Neural cell (in vitro differentiated cells): ENCODE results near the gene HEG1. TPM values are rescaled to one million over a fixed set of nuclear protein-coding genes. Genes with fewer than 3 reads are reported as not detected.

Experiments used
- H2AFZ ChIP-seq: fragments of 200-600, 300-800 bp; sonication (generic), shearing (Covaris generic); 2 replicates; pipeline ENCODE4 v1.6.0; 2014; ENCODE audit warnings: low read depth, mild to moderate bottlenecking, antibody characterized with exemption, low read length, moderate library complexity
- H3F3A ChIP-seq: fragments of 200-600 bp; shearing (Covaris generic); 2 replicates; pipeline ENCODE4 v1.6.1; 2016; ENCODE audit warnings: mild to moderate bottlenecking, moderate library complexity, mixed read lengths, antibody characterized with exemption, low read length; ENCODE audit not compliant: insufficient read depth, poor library complexity, severe bottlenecking
- H3K27ac ChIP-seq: fragments of 200-600, 300-800 bp; sonication (generic), shearing (Covaris generic); 2 replicates; pipeline ENCODE4 v1.5.1; 2014; ENCODE audit warnings: mild to moderate bottlenecking, low read length, moderate library complexity
- H3K27me3 ChIP-seq: fragments of 300-800, 200-600 bp; sonication (generic), shearing (Covaris generic); 2 replicates; pipeline ENCODE4 v1.6.0; 2014; ENCODE audit warnings: mild to moderate bottlenecking, low read depth, low read length, moderate library complexity; ENCODE audit not compliant: insufficient read depth
- H3K36me3 ChIP-seq: fragments of 300-800, 200-600 bp; sonication (generic), shearing (Covaris generic); 2 replicates; pipeline ENCODE4 v1.5.1; 2014; ENCODE audit warnings: mild to moderate bottlenecking, antibody characterized with exemption, low read length, moderate library complexity; ENCODE audit not compliant: insufficient read depth
- H3K4me2 ChIP-seq: fragments of 300-800, 200-600 bp; sonication (generic), shearing (Covaris generic); 2 replicates; pipeline ENCODE4 v1.6.0; 2014; ENCODE audit warnings: mild to moderate bottlenecking, low read length
- H3K4me3 ChIP-seq: fragments of 300-800, 200-600 bp; sonication (generic), shearing (Covaris generic); 2 replicates; pipeline ENCODE4 v1.5.1; 2014; ENCODE audit warnings: mild to moderate bottlenecking, low read length, moderate library complexity
- H3K79me2 ChIP-seq: fragments of 200-600 bp; shearing (Covaris generic); replicated peaks from 2 replicates; pipeline ENCODE4 v1.6.0; 2014; ENCODE audit warnings: mild to moderate bottlenecking, low read length, moderate library complexity; ENCODE audit not compliant: insufficient read depth
- H3K9ac ChIP-seq: fragments of 300-800, 200-600 bp; sonication (generic), shearing (Covaris generic); 2 replicates; pipeline ENCODE4 v1.6.1; 2016; ENCODE audit warnings: mild to moderate bottlenecking, low read length, mixed read lengths
- H3K9me2 ChIP-seq: fragments of 200-600 bp; shearing (Covaris generic); 2 replicates; pipeline ENCODE4 v1.6.1; 2016; ENCODE audit warnings: mild to moderate bottlenecking, low read length, mixed read lengths; ENCODE audit not compliant: insufficient read depth
- H3K9me3 ChIP-seq: fragments of 200-600, 300-800 bp; sonication (generic), shearing (Covaris generic); 2 replicates; pipeline ENCODE4 v1.6.1; 2016; ENCODE audit warnings: mild to moderate bottlenecking, mixed run types, low read length, moderate library complexity, mixed read lengths
- H4K20me1 ChIP-seq: fragments of 200-600 bp; shearing (Covaris generic); 2 replicates; pipeline ENCODE4 v1.6.1; 2016; ENCODE audit warnings: mild to moderate bottlenecking, mixed run types; ENCODE audit not compliant: insufficient read depth
- CTCF ChIP-seq: fragments of 450-650 bp; IDR thresholded peaks from 2 replicates; pipeline ENCODE4 v1.5.1; 2014; ENCODE audit warnings: antibody characterized with exemption, mild to moderate bottlenecking, moderate library complexity; ENCODE audit not compliant: poor library complexity, severe bottlenecking
- EP300 ChIP-seq: fragments of 450-650 bp; conservative IDR thresholded peaks from 2 replicates; pipeline ENCODE4 v1.6.1; 2014; ENCODE audit warnings: antibody characterized with exemption, mild to moderate bottlenecking, moderate library complexity; ENCODE audit not compliant: poor library complexity, severe bottlenecking
- EZH2 ChIP-seq: fragments of 200-600, 300-800 bp; shearing (Covaris generic), sonication (generic); IDR thresholded peaks from 2 replicates; pipeline ENCODE4 v1.6.1; 2014; ENCODE audit warnings: antibody characterized with exemption, low read length, borderline replicate concordance, mild to moderate bottlenecking; ENCODE audit not compliant: insufficient read depth, poor library complexity, severe bottlenecking
- MXI1 ChIP-seq: fragments of 450-650 bp; conservative IDR thresholded peaks from 2 replicates; pipeline ENCODE4 v1.6.1; 2014; ENCODE audit warnings: antibody characterized with exemption, mild to moderate bottlenecking; ENCODE audit not compliant: poor library complexity, severe bottlenecking
- POLR2AphosphoS5 ChIP-seq: IDR thresholded peaks from 2 replicates; pipeline ENCODE4 v1.6.1; 2012
- RAD21 ChIP-seq: fragments of 450-650 bp; conservative IDR thresholded peaks from 2 replicates; pipeline ENCODE4 v1.6.1; 2014; ENCODE audit warnings: antibody characterized with exemption, mild to moderate bottlenecking, moderate library complexity
- REST ChIP-seq: IDR thresholded peaks from 2 replicates; pipeline ENCODE4 v1.6.1; 2012; ENCODE audit warnings: borderline replicate concordance
- SMC3 ChIP-seq: fragments of 450-650 bp; conservative IDR thresholded peaks from 2 replicates; pipeline ENCODE4 v1.6.1; 2014; ENCODE audit warnings: antibody characterized with exemption, mild to moderate bottlenecking, moderate library complexity; ENCODE audit not compliant: poor library complexity
- TAF1 ChIP-seq: IDR thresholded peaks from 2 replicates; pipeline ENCODE4 v1.6.1; 2012; ENCODE audit warnings: low read depth
- polyA plus RNA-seq: library from polyadenylated mRNA; depleted of rRNA; stranded (reverse); fragments of >200 nt; gene quantifications from 2 replicates; pipeline ENCODE4 v1.2.3, GENCODE V29; 2014

Gene HEG1
- polyA plus RNA-seq, 1 donor from 2014 or later: 0.48 TPM

- TF ChIP-seq SMC3 (no peak), MXI1 (no peak), POLR2AphosphoS5 (no peak), TAF1 (no peak), CTCF (no peak), RAD21 (no peak), EP300 (no peak), REST (no peak), EZH2 (no peak)
- peaks cover 2% of the 10 kb centered on the region for H3K27me3 ChIP-seq
- H3K9me2 ChIP-seq: no peaks in the 10 kb centered on the region
- H4K20me1 ChIP-seq: no peaks in the 10 kb centered on the region
- no peaks in the 10 kb centered on the region for H3K79me2 ChIP-seq
- H3K9ac ChIP-seq: no peak overlapping the region
- H3K4me2 ChIP-seq: no peak overlapping the region
- H3F3A ChIP-seq: peaks cover 5% of the 10 kb centered on the region
- H3K36me3 ChIP-seq: no peaks in the 10 kb centered on the region
- no peak overlapping the region for H2AFZ ChIP-seq
- no peaks in the 10 kb centered on the region for H3K9me3 ChIP-seq
- no peak overlapping the region for H3K4me3 ChIP-seq
- no peak overlapping the region for H3K27ac ChIP-seq
These were observed 7.5 kb downstream of the HEG1 start for GRCh38 chr3:125048282-125048681.

GRCh38 chr3:125045965-125046364, 9.8 kb downstream of the HEG1 start:
- Histone ChIP-seq H3K9ac (no peak overlapping the region), H2AFZ (no peak overlapping the region), H3K36me3 (no peaks in the 10 kb centered on the region), H4K20me1 (no peaks in the 10 kb centered on the region), H3K4me3 (no peak overlapping the region), H3K79me2 (no peaks in the 10 kb centered on the region), H3K27me3 (no peaks in the 10 kb centered on the region), H3K27ac (no peak overlapping the region), H3K4me2 (no peak overlapping the region), H3F3A (no peaks in the 10 kb centered on the region), H3K9me3 (no peaks in the 10 kb centered on the region), H3K9me2 (no peaks in the 10 kb centered on the region)
- TF ChIP-seq REST: no peak
- no peak for TF ChIP-seq RAD21
- TF ChIP-seq CTCF: no peak
- TF ChIP-seq EZH2: no peak
- no peak for TF ChIP-seq POLR2AphosphoS5
- TF ChIP-seq EP300: no peak
- no peak for TF ChIP-seq TAF1
- TF ChIP-seq SMC3: no peak
- TF ChIP-seq MXI1: no peak
